ENCODE data around the gene SEPTIN2. TPM values are rescaled to one million over a fixed set of nuclear protein-coding genes. Genes with fewer than 3 reads are reported as not detected.

Gene SEPTIN2
- total and polyA plus RNA-seq, 10 of the 15 experiments (the other 5 are each of a cell fraction or from before 2014, with no cell fraction given) = 169 to 474 (median 269) TPM

- TF ChIP-seq, protein P1, sequence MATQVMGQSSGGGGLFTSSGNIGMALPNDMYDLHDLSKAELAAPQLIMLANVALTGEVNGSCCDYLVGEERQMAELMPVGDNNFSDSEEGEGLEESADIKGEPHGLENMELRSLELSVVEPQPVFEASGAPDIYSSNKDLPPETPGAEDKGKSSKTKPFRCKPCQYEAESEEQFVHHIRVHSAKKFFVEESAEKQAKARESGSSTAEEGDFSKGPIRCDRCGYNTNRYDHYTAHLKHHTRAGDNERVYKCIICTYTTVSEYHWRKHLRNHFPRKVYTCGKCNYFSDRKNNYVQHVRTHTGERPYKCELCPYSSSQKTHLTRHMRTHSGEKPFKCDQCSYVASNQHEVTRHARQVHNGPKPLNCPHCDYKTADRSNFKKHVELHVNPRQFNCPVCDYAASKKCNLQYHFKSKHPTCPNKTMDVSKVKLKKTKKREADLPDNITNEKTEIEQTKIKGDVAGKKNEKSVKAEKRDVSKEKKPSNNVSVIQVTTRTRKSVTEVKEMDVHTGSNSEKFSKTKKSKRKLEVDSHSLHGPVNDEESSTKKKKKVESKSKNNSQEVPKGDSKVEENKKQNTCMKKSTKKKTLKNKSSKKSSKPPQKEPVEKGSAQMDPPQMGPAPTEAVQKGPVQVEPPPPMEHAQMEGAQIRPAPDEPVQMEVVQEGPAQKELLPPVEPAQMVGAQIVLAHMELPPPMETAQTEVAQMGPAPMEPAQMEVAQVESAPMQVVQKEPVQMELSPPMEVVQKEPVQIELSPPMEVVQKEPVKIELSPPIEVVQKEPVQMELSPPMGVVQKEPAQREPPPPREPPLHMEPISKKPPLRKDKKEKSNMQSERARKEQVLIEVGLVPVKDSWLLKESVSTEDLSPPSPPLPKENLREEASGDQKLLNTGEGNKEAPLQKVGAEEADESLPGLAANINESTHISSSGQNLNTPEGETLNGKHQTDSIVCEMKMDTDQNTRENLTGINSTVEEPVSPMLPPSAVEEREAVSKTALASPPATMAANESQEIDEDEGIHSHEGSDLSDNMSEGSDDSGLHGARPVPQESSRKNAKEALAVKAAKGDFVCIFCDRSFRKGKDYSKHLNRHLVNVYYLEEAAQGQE (IDR thresholded peaks at IDR 0.05; ENCODE audit: low read depth, low read length) = no peak
- TF ChIP-seq RCOR1 (conservative IDR thresholded peaks at IDR 0.05; ENCODE audit: low read depth, low read length) (no peak), IKZF2 (IDR thresholded peaks at IDR 0.05) (no peak; a peak in 1 of 4 replicates), NFYB (IDR thresholded peaks at IDR 0.05; ENCODE audit: insufficient read depth, low read depth, low read length) (peak; percentile 84; the same call in 1 of the 2 replicates), MEF2B (IDR thresholded peaks at IDR 0.05; ENCODE audit: partially characterized antibody, poor library complexity, severe bottlenecking) (peak; percentile 95), KAT2A (conservative IDR thresholded peaks at IDR 0.05; ENCODE audit: control insufficient read depth, low read depth, low read length) (no peak), SKIL (IDR thresholded peaks at IDR 0.05; ENCODE audit: low read depth, poor library complexity, severe bottlenecking) (peak; percentile 79), PAX8 (IDR thresholded peaks at IDR 0.05) (peak; percentile 87; the same call in 1 of the 2 replicates), FOS (IDR thresholded peaks at IDR 0.05; ENCODE audit: borderline replicate concordance, extremely low read depth, insufficient read length) (peak; percentile 10), STAT1 (conservative IDR thresholded peaks at IDR 0.05) (peak; percentile 53; the same call in 1 of the 2 replicates), ZNF687 (IDR thresholded peaks at IDR 0.05) (no peak), MEF2A (IDR thresholded peaks at IDR 0.05; ENCODE audit: insufficient read depth, low read depth, low read length) (no peak)
- TF ChIP-seq, protein P2, sequence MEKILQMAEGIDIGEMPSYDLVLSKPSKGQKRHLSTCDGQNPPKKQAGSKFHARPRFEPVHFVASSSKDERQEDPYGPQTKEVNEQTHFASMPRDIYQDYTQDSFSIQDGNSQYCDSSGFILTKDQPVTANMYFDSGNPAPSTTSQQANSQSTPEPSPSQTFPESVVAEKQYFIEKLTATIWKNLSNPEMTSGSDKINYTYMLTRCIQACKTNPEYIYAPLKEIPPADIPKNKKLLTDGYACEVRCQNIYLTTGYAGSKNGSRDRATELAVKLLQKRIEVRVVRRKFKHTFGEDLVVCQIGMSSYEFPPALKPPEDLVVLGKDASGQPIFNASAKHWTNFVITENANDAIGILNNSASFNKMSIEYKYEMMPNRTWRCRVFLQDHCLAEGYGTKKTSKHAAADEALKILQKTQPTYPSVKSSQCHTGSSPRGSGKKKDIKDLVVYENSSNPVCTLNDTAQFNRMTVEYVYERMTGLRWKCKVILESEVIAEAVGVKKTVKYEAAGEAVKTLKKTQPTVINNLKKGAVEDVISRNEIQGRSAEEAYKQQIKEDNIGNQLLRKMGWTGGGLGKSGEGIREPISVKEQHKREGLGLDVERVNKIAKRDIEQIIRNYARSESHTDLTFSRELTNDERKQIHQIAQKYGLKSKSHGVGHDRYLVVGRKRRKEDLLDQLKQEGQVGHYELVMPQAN (conservative IDR thresholded peaks at IDR 0.05) = no peak; the same call in 1 of the 2 replicates
- TF ChIP-seq, protein P3, sequence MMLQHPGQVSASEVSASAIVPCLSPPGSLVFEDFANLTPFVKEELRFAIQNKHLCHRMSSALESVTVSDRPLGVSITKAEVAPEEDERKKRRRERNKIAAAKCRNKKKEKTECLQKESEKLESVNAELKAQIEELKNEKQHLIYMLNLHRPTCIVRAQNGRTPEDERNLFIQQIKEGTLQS (IDR thresholded peaks at IDR 0.05; ENCODE audit: borderline replicate concordance, extremely low read depth, low read depth, low read length) = peak; percentile 82; the same call in 1 of the 2 replicates
Measured at GRCh38 chr2:241315093-241315878, 439 bp upstream of the SEPTIN2 start, which contains the start of gene HDLBP (continued).

Measured in GM12878 (cell line).